ENCODE results near the gene AOPEP.

DNA sequence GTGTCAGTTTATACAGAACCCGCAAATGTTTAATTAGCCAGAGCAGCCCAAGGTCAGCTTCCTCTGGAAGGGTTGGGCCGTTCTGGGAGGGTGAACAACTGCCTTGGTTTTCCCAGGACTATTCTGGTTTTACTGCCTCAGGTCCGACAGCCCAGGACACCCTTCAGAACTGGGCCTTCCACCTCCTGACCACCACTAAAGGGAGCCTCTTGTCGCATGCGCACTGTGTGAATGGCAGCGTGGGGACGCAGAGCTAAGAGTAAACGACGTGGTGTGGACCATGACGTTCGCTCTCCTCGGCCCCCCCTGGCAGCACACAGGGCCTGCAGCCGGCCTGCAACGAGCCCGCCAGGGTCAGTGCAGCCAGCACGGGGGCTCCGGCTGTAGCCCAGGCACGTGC lies 376.1 kb downstream of the AOPEP start:
- TF ChIP-seq CTCF (IDR thresholded peaks at IDR 0.05) (no peak), POLR2A (IDR thresholded peaks at IDR 0.05) (no peak)

Measured in upper lobe of left lung (tissue), 4 donors.